HS-27A (cell line): ENCODE results near the gene CACNA2D2.
"Not testable (repeated sequence)": the region's sequence is repeated elsewhere in the genome, so short reads cannot be mapped to it uniquely, and the experiment has no call there.

Experiments
- DNase-seq: peaks from one replicate; pipeline ENCODE4 v3.0.0-alpha.2; 2012; ENCODE audit warnings: low read depth, missing footprints

Gene CACNA2D2

DNA sequence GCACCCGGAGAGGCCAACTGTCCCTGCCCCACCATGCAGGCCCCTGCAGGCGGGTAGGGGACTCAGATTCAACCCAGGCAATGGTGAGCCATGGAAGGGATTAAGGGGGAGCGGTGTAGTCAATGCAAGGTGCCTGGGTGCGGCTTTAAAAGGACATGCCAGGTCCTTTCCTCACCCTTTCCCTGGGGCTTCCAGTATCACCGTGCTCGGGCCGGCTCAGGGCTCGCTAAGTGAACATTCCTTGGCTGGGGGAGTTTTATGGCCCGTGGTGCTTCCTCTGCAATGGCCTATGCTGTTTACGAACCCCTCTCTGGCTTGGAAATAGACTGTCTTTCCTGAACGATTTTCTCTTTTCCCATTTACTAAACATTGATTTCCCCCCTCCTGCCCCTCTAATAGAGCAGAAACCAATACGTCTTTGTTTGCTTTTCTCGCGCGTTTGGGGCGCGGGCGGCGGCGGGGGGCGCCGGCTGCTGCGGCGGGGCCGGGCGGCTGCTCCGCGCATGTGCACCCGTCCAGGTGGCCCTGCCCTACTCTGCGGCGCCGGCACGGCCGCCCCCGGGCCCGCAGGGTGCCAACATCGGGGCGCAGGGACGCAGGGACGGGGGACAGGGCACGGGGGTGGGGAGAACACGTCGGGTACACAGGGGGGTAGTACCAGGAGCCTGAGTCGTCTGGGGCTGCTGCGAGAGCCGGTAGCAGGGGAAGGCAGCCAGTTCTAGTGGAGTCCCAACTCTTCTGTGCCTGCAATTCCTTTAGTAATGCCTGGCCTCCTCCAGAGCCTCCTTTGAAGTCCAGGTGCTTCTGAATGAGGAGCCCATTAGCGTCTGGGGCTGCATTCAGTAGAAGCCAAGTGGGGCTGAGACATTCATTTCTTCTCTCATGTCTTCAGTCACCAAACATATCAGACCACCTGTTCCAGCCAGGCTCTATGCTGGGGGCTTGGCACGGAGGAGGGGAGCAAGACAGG is 26.9 kb upstream of the CACNA2D2 start:
- DNase-seq = no peak

DNA sequence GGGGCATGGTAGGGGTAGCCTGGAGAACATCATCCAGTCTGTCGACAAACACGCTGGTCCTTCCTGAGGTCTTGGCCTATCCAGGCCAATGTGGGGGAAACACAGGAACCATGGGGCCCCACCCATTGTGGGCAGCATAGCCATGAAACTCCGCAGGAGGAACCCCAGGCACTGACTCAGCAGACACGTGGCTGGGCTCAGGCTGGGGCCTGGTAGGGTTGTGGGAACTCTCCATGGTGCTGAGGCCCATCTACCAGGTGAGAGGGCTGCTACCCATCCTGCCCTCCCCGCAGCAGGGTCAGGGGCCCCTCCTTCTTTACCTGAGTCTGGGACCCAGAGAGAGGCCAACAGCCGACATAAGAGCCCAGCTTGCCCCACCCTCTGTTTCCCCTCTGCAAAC is 22.6 kb upstream of the CACNA2D2 start:
- DNase-seq = no peak

DNA sequence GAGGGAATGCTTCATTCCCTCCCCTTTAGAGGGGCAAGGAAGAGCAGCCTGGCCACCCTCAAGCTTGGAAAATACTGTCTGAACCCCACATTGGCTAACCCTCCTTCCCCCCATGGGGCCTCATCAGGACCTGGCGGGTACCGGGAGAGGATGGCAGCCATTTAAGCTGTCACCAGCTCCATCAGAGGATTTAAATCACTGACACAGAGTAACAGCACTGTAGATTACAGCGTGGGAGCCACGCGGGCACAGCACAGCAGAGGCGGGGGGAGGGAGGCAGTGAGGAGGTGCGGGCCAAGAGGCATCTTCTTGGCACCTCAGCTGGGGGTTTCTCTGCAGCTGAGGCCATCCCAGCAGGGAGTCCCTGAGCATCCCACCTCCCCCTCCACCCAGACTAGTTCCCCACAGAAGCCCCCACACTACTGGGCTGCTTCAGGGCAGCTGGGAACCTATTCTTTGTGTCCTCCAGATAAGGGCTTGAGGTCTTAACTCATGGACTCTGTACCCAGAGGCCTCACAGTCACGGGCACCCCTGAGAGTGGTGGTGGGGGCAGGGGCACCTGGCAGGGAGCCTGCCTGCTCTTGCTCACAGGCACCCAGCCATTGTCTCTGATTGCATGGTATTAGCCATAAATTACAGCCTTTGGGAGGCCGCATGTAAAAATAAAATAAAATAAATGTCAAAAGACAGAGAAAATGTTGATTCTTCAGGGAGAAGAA is 21.9 kb upstream of the CACNA2D2 start:
- no peak for DNase-seq

DNA sequence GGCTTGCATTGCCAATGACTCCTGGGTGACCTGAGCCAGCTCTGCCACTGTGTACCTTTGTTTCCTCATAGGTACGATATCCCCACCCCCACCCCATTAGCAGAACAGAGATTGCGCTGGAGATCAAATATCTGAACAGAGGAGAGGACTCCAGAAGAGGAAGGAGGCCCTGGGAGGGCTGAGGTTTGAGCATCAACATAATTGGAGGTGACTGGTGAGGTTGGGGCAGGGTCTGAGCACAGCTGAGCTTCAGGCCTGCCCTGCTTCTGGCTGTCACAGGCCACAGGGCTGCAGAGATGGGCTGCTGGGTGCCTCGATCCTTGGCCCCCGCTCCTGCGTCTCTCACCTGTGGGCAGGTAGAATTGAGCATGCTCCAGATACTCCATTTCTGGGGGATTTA is 21.3 kb upstream of the CACNA2D2 start:
- no peak for DNase-seq

DNA sequence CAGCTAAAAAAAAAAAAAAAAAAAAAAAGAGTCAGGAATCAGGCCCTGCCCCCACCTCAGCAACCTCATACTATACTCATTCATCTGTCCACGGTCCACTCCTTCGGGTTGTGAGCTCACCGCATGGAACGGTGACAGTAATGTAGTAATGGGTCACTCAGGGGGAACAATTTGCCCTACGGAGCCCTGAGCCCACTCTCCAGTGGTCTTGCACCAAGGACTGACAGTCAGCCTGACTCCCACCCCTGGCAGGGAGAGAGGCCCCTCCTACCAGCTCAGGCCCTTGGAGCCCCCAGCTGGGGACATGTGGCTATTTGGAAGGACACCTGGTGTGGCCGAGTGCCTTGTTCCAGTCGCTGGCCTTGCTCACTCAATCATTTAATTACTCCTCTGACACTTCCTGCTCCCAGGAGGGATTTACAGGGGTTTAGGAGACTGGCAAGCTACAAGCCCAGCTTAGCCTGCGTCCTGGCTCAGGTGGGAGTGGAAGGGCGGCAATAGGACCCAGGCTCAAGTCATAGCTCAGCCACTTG is 19.9 kb upstream of the CACNA2D2 start:
- DNase-seq = no peak

DNA sequence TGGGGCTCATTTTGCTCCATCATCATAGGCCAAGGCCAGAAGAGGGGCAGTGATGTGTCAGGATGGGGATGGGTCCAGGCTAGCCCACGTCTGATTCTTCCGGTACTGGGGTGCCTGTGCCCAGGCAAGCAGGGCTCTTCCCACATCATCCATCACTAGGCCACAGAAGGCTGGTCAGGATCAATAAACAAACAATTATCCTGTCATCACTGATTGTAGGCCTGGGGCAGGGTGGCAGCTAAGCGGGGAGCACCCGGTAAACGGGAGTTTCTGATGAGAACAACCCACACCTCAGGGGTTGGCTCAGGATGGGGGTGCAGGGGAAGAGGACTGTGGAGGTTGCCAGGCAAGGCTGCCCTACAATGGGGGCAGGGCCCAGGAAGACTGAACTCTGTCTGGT is 18.1 kb upstream of the CACNA2D2 start:
- DNase-seq = no peak

DNA sequence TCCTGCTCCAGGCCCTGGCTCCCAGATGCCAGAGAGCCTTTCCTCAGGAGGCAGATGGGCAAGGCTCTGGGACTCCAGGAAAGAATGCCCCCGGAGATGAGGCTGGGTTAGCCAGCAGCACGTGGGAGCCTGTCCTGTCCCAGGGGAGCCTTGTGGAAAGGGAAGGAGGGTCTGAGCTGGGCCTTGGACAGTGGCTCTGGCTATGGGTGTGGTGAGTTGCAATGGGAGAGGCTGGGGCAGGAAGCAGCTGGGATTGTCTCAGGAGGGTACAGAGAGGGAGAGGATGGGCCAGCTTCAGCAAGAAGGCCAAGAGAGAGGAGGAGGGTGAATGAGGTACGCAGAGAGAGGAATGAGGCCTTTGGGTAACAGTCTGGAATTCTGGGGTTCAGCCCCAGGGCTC is 17.4 kb upstream of the CACNA2D2 start:
- DNase-seq = no peak

DNA sequence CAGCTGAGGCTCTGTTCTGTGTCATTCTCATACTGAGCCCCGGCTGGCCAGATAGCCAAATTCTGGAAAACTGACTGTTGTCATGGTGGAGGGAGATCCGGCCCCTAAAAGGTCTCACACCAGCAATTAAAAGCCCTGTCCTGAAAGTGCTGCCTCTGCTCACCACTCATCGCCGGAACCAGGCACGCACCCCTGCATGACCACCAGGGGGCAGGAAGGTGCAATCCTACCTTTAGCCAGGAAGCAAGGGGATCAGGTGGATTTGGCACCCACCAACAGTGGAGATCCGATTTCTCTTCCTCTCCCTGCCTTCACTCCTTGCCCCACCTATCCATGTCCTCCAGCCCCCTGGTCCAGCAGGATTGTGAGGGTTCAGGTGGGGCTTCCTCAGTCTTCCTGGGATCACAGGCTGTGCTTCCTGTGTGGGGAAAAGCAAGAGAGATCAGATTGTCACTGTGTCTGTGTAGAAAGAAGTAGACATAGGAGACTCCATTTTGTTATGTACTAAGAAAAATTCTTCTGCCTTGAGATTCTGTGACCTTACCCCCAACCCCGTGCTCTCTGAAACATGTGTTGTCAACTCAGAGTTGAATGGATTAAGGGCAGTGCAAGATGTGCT is 16.1 kb upstream of the CACNA2D2 start:
- no peak for DNase-seq

DNA sequence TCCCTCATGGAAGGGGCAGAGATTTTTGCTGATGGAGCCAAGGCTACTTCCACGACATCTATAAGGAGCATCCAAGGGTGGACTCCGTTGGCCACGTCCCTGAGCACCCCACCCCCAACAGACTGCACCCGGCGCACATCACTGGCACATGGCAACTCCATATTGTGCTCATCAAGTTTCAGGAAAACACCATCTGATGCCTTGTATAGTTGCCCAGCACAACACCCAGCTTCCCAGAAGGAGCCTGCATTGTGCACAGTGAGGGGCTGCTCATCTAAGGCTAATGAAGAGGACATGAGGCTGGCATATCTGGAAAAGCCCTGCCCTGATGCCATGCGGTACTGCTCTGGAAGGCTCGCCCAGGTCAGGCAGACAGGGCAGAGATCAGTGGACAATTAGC is 15.0 kb upstream of the CACNA2D2 start:
- DNase-seq = no peak

DNA sequence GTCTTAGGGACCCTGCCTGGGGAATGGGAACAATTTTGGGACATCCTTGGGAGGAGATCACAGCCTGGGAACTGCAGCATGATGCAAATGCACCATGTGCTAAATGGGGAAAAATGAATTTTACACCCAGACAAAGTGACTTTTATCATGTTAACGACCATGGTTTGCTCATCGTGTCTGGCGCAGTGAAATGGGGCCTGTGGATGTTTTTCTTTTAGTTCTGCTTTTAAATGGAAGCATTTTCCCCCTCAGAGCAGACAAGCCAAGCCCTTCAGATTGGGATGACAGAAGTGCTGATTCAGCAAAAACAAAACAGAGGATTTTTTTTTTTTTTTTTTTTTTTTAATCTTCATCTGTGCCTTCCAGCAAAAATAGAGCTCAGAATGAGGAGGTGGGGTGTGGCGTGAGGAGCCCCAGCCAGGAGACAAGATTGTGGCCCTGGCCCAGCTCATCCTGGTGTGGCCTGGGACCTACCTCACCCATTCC is 14.3 kb upstream of the CACNA2D2 start:
- no peak for DNase-seq

DNA sequence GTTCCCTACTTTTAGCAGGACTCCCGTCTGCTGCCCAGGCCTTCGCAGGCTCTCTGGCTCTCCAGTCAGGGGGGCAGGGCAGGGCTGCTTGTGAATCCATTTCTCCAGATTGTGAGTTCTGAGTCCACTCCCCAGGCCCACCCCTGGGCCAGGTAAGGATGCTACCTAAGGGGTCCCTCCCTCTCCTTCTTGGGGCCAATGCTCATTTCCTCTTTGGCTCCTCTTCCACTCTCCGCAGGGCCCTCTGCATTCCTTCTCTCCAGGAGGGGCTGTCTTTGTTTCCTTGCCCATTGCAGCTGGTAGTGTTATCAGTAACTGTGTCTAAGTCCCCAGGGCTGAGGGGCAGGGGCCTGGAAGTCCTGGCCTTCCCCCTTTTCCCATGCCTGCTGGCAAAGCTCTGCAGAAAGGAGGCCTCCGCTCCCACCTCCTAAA is 13.0 kb upstream of the CACNA2D2 start:
- no peak for DNase-seq

DNA sequence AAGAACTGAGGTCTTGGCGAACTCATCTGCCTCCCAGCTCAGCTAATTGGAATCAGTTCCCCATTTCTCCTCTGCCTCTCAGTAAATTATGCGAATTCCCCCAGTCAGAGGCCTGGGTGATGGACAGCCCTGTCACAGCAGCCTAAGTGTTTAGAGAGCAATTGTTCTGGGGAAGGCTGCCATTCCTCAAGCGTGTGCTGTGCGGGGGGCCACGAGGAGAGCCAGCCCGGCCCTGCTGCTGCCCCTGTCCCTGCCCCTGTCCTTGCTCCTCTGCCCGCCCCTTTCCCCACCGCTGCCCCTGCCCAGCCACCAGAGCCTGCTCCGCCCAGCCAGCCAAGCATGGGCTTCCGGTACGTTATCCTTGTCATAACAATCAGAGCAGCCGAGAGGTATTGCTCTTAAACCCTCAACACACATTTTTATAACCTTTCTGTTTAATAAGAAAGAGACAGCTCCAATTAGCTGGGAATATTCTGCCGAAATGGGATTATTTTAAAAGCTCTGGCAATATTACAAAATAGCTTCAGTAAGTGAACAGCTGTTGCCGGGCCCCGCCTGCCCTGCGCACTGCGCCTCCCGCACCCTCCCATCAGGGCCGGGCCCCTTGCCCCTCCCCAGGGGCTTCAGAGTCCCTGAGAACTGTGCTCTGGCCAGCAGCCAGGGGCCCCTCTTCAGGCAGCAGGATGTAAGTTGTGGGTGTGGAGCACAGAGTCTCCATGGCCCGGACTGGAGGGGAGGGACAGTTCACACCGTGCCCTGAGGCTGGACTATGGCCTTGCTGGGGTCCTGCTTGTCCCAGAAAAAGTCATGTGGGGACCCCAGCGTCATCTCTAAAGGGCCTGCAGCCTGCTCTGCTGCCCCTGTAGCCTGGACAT is 12.4 kb upstream of the CACNA2D2 start:
- DNase-seq = no peak

DNA sequence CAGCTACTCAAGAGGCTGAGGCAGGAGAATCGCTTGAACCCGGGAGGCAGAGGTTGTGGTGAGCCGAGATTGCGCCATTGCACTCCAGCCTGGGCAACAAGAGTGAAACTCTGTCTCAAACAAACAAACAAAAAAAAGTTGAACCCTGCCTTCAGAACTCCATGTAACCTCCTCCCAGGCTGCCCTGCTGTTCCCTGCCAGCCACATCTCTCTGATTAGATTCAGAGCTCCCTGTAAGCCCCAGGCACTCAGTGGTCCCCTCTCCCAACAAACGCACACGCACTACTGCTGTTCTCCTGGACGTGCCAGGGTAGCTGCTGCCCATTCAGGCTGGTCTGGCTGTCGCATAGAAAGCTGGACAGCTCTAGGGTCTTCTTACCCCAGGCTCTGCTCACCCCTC is 9.5 kb upstream of the CACNA2D2 start:
- DNase-seq = not testable (repeated sequence)

DNA sequence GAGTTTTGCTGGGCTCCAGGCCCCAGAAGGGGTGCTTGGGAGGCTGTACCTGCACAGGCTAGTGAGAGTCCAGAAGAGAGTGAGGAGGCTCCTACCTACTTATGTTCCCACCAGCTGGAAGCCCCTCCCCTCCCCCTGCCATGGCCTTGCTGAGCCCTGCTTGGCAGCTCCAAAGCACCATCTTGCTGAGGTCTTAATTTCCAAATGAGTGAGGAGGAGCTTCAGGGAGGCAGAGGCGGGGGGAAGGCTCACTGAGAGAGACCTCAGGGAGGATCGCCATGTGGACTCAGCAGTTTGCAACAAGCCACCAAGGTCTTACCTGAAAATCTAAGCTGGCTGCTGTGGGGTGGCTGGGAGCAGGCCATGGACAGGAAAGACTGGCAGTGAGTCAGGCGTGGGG is 8.7 kb upstream of the CACNA2D2 start:
- DNase-seq = no peak

DNA sequence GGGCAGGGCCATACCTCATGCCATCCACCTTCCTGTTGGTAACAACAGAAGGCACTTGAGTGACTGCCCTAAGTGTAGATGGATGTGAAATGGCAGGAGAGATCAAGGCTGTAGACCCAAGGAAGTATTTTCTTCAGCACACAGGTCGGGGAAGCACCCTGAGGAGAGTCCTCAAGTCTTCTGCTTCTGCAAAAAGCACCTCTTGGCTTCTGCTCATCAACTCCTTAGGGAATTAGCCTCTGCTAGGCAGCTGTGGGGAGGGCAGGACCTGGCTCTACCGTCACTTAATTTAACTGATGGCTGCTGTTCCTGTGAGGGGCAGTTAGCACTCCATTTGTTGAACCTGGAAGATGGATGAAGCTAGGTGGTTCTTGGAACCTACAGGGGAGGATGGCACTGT is 6.9 kb upstream of the CACNA2D2 start:
- DNase-seq = no peak

DNA sequence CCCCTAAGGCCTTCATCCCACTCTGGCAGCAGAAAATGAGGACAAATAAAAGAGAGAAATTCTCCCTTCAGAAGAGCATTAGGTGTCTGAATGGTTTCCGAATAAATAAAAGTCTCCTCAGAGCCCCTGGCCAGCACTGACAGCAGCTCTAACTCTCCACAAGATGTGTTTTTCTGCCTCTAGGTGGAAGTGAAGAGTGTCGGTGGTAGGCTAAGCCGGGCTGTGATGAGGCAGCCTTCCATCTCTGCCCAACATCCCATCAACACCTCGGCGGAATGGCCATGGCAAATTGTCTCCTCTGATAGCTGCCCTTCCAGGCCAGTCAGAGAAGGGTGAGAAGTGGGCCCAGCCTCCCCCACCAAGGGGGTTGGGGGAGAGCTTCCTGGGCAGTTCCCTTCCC is 6.3 kb upstream of the CACNA2D2 start:
- DNase-seq = no peak

DNA sequence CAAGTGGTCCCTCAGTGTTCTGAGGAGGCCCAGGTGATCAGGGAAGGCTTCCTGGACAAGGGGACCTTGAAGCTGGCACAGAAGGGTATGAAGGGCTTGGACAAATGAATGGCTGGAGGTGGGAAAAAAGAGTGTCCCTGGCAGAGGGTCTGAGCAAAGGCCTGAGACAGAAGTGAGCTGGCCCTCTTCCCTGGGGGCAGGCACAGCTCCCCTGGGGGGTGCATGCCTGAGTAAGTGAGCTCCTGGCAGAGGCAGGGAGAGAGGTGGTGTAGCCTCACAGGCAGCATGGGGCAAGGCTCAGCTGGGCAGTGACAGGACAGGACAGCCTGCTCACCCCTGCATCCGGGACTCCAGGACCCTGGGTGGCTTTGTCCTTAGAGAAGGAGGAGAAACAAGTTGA is 5.4 kb upstream of the CACNA2D2 start:
- DNase-seq = no peak

DNA sequence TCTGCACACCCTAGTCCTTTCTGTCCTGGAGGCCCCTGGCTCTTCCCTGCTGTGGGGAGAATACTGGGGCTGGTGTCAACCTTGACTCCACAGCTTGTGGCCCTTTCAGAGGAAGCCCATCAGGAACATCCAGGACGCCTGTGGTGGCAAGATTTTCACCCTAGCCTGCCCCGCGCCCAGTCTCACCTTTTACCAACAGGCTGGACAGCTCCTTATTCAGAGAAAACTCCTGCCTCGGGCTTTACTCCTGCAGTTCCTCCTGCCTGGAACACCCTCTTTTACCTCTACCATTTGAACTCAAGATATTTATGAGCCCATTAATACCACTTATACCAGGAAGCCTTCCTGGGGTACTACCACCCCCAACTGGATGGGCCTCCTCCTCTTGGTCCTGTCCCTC is 2.7 kb upstream of the CACNA2D2 start:
- DNase-seq = no peak

DNA sequence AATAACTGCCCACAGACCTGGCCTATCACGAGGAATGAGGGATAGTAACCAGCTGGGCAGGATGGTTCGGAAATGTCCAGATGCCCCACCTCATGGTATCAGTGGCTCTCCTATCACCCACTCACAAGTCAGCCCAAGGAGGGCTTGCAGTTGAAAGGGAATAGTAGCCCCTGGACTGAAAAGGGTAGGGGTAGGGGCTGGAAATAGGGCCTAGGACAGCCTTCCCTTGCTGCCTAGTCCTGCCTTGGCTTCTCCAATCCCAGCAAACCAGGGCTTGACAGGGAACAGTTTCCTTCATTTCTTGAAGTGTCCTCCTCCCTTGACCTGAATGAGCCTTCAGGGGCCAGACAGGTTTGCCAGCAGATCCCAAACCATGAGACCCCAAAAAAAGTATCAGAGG is 1.2 kb upstream of the CACNA2D2 start:
- no peak for DNase-seq

DNA sequence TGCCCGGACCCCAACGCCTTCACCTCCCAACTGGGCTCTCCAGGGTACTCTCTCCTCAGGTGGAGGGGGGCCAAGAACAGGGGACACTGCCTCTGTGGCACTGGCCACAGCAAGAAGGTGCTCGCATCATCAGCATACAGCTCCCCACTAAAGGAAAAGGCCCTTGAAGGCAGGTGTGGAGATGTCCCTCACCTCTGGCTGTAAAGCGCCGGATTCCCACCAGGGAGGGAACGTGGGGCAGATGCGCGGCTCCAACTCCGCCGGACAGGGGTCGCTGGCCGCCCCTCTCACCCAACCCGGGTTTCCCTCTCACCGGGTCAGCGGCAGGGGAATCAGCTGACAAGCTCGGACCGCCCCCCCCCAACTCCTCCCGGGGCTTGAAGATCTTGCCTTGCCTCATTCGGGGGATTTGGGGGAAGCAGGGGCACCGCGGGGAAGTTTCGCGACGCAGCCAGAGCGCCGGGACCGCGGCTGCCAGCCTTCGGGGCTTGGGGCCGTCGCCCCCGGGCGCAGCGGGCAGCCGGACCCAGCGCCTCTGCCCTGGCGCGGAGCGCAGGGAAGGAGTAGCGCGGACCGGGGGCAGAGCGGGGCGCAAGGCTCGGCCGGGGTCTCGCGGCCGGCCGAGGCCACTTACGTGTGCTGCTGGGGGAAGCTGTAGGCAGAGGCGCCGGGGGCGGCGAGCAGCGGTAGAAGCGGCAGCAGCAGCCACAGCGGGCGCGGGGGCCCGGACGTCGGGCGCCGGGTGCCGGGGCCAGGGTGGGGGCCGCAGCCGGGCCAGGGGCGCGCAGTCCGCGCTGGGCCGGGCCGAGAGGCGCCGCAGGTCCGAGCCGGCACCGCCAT is 630 bp downstream of the CACNA2D2 start:
- no peak for DNase-seq

DNA sequence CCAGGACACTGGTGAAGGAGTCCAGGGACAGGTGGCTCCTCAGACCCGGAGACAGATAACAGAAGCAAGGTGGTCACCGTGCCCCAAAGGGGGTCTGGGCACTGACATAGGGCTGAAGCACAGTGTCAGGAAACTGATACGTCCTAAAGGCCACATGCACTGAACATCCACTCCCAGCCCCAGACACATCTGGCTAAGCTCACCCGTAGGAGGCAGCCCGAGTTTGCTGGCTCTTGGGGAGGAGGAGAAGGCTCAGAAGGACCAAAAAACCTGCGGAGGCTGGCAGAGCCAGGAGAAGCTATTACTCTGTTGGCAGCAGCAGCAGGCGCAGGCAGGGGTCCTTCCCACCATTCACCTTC is 1.2 kb downstream of the CACNA2D2 start:
- no peak for DNase-seq
